SK-N-MC (cell line): ENCODE results near the gene OSBPL10.

Experiments used
- EZH2 ChIP-seq: fragments of 200-600 bp; sonication (generic); IDR thresholded peaks from one replicate; pipeline ENCODE4 v1.6.1; 2017; ENCODE audit warnings: antibody characterized with exemption
- FOXP2 ChIP-seq: optimal IDR thresholded peaks from 2 replicates; pipeline ENCODE3; 2011; ENCODE audit warnings: mild to moderate bottlenecking, moderate library complexity; ENCODE audit not compliant: insufficient read depth; ENCODE audit errors: extremely low read length, control extremely low read depth
- POLR2AphosphoS5 ChIP-seq: IDR thresholded peaks from 2 replicates; pipeline ENCODE4 v1.6.1; 2012; ENCODE audit warnings: mild to moderate bottlenecking, low read depth, low read length, borderline replicate concordance

GRCh38 chr3:31934866-31935265, 46.2 kb downstream of the OSBPL10 start:
- TF ChIP-seq POLR2AphosphoS5 (no peak), EZH2 (no peak), FOXP2 (no peak)
